Measurements from ENCODE around the gene LRTM2.
A peak's percentile ranks its signal among the peaks of the same experiment; 100 is the strongest.

The LRTM2 gene

GRCh38 chr12:1842183-1842904, 22.0 kb downstream of the LRTM2 start:
- DNase-seq (ENCODE audit: low read depth): no peak

GRCh38 chr12:1842905-1843640, 22.7 kb downstream of the LRTM2 start:
- DNase-seq (ENCODE audit: low read depth): no peak

GRCh38 chr12:1843641-1844005, 23.3 kb downstream of the LRTM2 start:
- DNase-seq (ENCODE audit: low read depth): no peak

GRCh38 chr12:1844223-1844622, 23.9 kb downstream of the LRTM2 start:
- no peak for DNase-seq (ENCODE audit: low read depth)

- no peak for DNase-seq (ENCODE audit: low read depth)
Observed at GRCh38 chr12:1844661-1845409, 24.5 kb downstream of the LRTM2 start.

GRCh38 chr12:1845427-1845826, 25.1 kb downstream of the LRTM2 start:
- no peak for DNase-seq (ENCODE audit: low read depth)

- no peak for DNase-seq (ENCODE audit: low read depth)
Observed at GRCh38 chr12:1845886-1846285, 25.5 kb downstream of the LRTM2 start.

GRCh38 chr12:1846421-1847405, 26.3 kb downstream of the LRTM2 start:
- DNase-seq (ENCODE audit: low read depth): no peak

- DNase-seq (ENCODE audit: low read depth): no peak
Observed at GRCh38 chr12:1847411-1847810, 27.0 kb downstream of the LRTM2 start.

GRCh38 chr12:1848146-1848545, 27.8 kb downstream of the LRTM2 start:
- DNase-seq (ENCODE audit: low read depth): no peak

- no peak for DNase-seq (ENCODE audit: low read depth)
Observed at GRCh38 chr12:1848745-1849144, 28.4 kb downstream of the LRTM2 start.

GRCh38 chr12:1851151-1851701, 30.9 kb downstream of the LRTM2 start:
- DNase-seq (ENCODE audit: low read depth): peak; percentile 67

- no peak for DNase-seq (ENCODE audit: low read depth)
Observed at GRCh38 chr12:1852076-1852475, 31.7 kb downstream of the LRTM2 start.

- no peak for DNase-seq (ENCODE audit: low read depth)
Observed at GRCh38 chr12:1853716-1854115, 33.4 kb downstream of the LRTM2 start.

- DNase-seq (ENCODE audit: low read depth): peak; percentile 17
Observed at GRCh38 chr12:1855241-1855640, 34.9 kb downstream of the LRTM2 start.

- DNase-seq (ENCODE audit: low read depth): no peak
Observed at GRCh38 chr12:1857086-1857485, 36.7 kb downstream of the LRTM2 start.

- DNase-seq (ENCODE audit: low read depth): no peak
Observed at GRCh38 chr12:1857821-1858220, 37.5 kb downstream of the LRTM2 start.

GRCh38 chr12:1858456-1858855, 38.1 kb downstream of the LRTM2 start:
- no peak for DNase-seq (ENCODE audit: low read depth)

- DNase-seq (ENCODE audit: low read depth): peak; percentile 91
Observed at GRCh38 chr12:1859643-1860042, 39.3 kb downstream of the LRTM2 start.

GRCh38 chr12:1862973-1863372, 42.6 kb downstream of the LRTM2 start:
- DNase-seq (ENCODE audit: low read depth): no peak

GRCh38 chr12:1863823-1864222, 43.5 kb downstream of the LRTM2 start:
- no peak for DNase-seq (ENCODE audit: low read depth)

Data from ELR (cell line).